Fibroblast of skin of left quadriceps (primary cell): ENCODE measurements around the gene BTBD3.

Experiments used
- DNase-seq, 2 experiments: peaks; one replicate each; pipeline ENCODE4 v3.0.0-alpha.2; 2013; ENCODE audit warnings: low read depth in 2 of 2

BTBD3 gene

GRCh38 chr20:11917663-11918062 lies at the start of gene BTBD3:
Gene BTBD3 (plus strand): TSS chr20:11917893. CDS start chr20:11918276, 383 bp downstream.
- DNase-seq = no peak

GRCh38 chr20:11869641-11870040 lies 48.1 kb upstream of the BTBD3 start:
- DNase-seq = no peak

GRCh38 chr20:11870411-11870810 lies 47.3 kb upstream of the BTBD3 start:
- DNase-seq = no peak

GRCh38 chr20:11876555-11876954 lies 41.1 kb upstream of the BTBD3 start:
- no peak for DNase-seq

GRCh38 chr20:11880680-11881079 lies 37.0 kb upstream of the BTBD3 start:
- DNase-seq = no peak

- no peak for DNase-seq
Observed at GRCh38 chr20:11881449-11881848, 36.2 kb upstream of the BTBD3 start.

GRCh38 chr20:11882651-11883050 lies 35.0 kb upstream of the BTBD3 start:
- DNase-seq = no peak

- no peak for DNase-seq
Observed at GRCh38 chr20:11888648-11889047, 29.0 kb upstream of the BTBD3 start.

GRCh38 chr20:11890331-11891076 lies 27.2 kb upstream of the BTBD3 start:
- peak; percentile 71 to 73 for DNase-seq

GRCh38 chr20:11891077-11891775 lies 26.5 kb upstream of the BTBD3 start:
- no peak for DNase-seq

GRCh38 chr20:11891776-11892545 lies 25.7 kb upstream of the BTBD3 start:
- DNase-seq = peak; percentile 47 to 49

GRCh38 chr20:11894062-11894461 lies 23.6 kb upstream of the BTBD3 start:
- DNase-seq = no peak

- no peak for DNase-seq
Observed at GRCh38 chr20:11895861-11896387, 21.8 kb upstream of the BTBD3 start.

GRCh38 chr20:11901127-11901526 lies 16.6 kb upstream of the BTBD3 start:
- DNase-seq = peak; percentile 80 to 82

GRCh38 chr20:11902285-11902697 lies 15.4 kb upstream of the BTBD3 start:
- peak; percentile 90 to 93 for DNase-seq

GRCh38 chr20:11905460-11906179 lies 12.1 kb upstream of the BTBD3 start:
- peak; percentile 52 to 54 for DNase-seq

- DNase-seq = no peak
Observed at GRCh38 chr20:11906626-11907480, 10.8 kb upstream of the BTBD3 start.

- DNase-seq = no peak
Observed at GRCh38 chr20:11907621-11908020, 10.1 kb upstream of the BTBD3 start.

GRCh38 chr20:11912013-11912658 lies 5.6 kb upstream of the BTBD3 start:
- no peak for DNase-seq
